Epithelial cell of esophagus (primary cell): ENCODE results near the gene IL15.

Source experiments
- DNase-seq: peaks from one replicate; pipeline ENCODE4 v3.0.0; 2010; ENCODE audit warnings: low read depth
- H3K4me3 ChIP-seq: 2 replicates; pipeline ENCODE4 v1.5.1; 2011; ENCODE audit warnings: mild to moderate bottlenecking, low read length, control low read depth
- CTCF ChIP-seq: IDR thresholded peaks from 2 replicates; pipeline ENCODE4 v1.5.1; 2011; ENCODE audit warnings: low read depth, mild to moderate bottlenecking, low read length, control low read depth, inconsistent platforms; ENCODE audit not compliant: insufficient read depth; ENCODE audit errors: missing control alignments

Gene IL15

GRCh38 chr4:141692081-141692480, 55.7 kb downstream of the IL15 start:
- DNase-seq, result no peak
- no peak overlapping the region for H3K4me3 ChIP-seq
- TF ChIP-seq CTCF, result no peak

GRCh38 chr4:141697116-141697515, 60.7 kb downstream of the IL15 start:
- H3K4me3 ChIP-seq, result no peak overlapping the region
- DNase-seq, result no peak
- no peak for TF ChIP-seq CTCF

GRCh38 chr4:141702472-141703182, 66.2 kb downstream of the IL15 start:
- TF ChIP-seq CTCF, result no peak
- DNase-seq, result peak; percentile 22
- no peak overlapping the region for H3K4me3 ChIP-seq

GRCh38 chr4:141703497-141703896, 67.1 kb downstream of the IL15 start:
- no peak for DNase-seq
- no peak for TF ChIP-seq CTCF
- no peak overlapping the region for H3K4me3 ChIP-seq

GRCh38 chr4:141705048-141705746, 68.8 kb downstream of the IL15 start:
- H3K4me3 ChIP-seq, result no peak overlapping the region
- TF ChIP-seq CTCF, result no peak
- no peak for DNase-seq

GRCh38 chr4:141705747-141706377, 69.5 kb downstream of the IL15 start:
- no peak overlapping the region for H3K4me3 ChIP-seq
- DNase-seq, result no peak
- no peak for TF ChIP-seq CTCF
